Endodermal cell (in vitro differentiated cells): ENCODE data around the gene SREBF2. TPM values are rescaled to one million over a fixed set of nuclear protein-coding genes. Genes with fewer than 3 reads are reported as not detected.

ENCODE experiments used
- DNase-seq: peaks from one replicate; pipeline ENCODE4 v3.0.0-alpha.2; 2017
- H3K27ac ChIP-seq: 2 replicates; pipeline ENCODE4 v1.5.1; 2013; ENCODE audit warnings: mild to moderate bottlenecking, low read depth, low read length, moderate library complexity
- H3K27me3 ChIP-seq: 2 replicates; pipeline ENCODE4 v1.6.1; 2013; ENCODE audit warnings: mild to moderate bottlenecking, low read length, moderate library complexity; ENCODE audit not compliant: insufficient read depth, control insufficient read depth, poor library complexity, severe bottlenecking
- H3K36me3 ChIP-seq: 2 replicates; pipeline ENCODE4 v1.7.0; 2013; ENCODE audit warnings: mild to moderate bottlenecking, low read length, moderate library complexity; ENCODE audit not compliant: control insufficient read depth, insufficient read depth
- H3K4me1 ChIP-seq: one replicate; pipeline ENCODE4 v1.7.0; 2013; ENCODE audit warnings: low read length; ENCODE audit not compliant: control insufficient read depth, insufficient read depth
- H3K4me3 ChIP-seq: 2 replicates; pipeline ENCODE4 v1.5.1; 2013; ENCODE audit warnings: mild to moderate bottlenecking, low read length, moderate library complexity
- H3K9ac ChIP-seq: 2 replicates; pipeline ENCODE4 v1.6.1; 2013; ENCODE audit warnings: mild to moderate bottlenecking, low read length, moderate library complexity; ENCODE audit not compliant: poor library complexity, severe bottlenecking; ENCODE audit errors: extremely low read depth
- H3K9me3 ChIP-seq: 2 replicates; pipeline ENCODE4 v1.6.1; 2013; ENCODE audit warnings: mild to moderate bottlenecking, low read length, moderate library complexity; ENCODE audit not compliant: control insufficient read depth
- H3K27ac Mint-ChIP-seq: 2 replicates; pipeline ENCODE4 v1.8.0; 2020; ENCODE audit warnings: mixed read lengths
- H3K27me3 Mint-ChIP-seq: 2 replicates; pipeline ENCODE4 v1.8.0; 2021; ENCODE audit warnings: mild to moderate bottlenecking, mixed read lengths; ENCODE audit not compliant: insufficient read depth
- H3K36me3 Mint-ChIP-seq: 2 replicates; pipeline ENCODE4 v1.8.0; 2020; ENCODE audit warnings: low read depth, mixed read lengths
- H3K4me1 Mint-ChIP-seq: 2 replicates; pipeline ENCODE4 v1.8.0; 2020; ENCODE audit warnings: mixed read lengths
- H3K4me3 Mint-ChIP-seq: 2 replicates; pipeline ENCODE4 v1.8.0; 2020; ENCODE audit warnings: mild to moderate bottlenecking, moderate library complexity, mixed read lengths
- H3K9me3 Mint-ChIP-seq: 2 replicates; pipeline ENCODE4 v1.8.0; 2020; ENCODE audit warnings: mild to moderate bottlenecking, mixed read lengths
- WGBS, 2 experiments: methylation state at CpG; one replicate each; pipeline versions ENCODE4 v1.1.5 to v1.1.7; 2013; ENCODE audit warnings: missing lambda C conversion rate in 2 of 2, mixed read lengths in 1 of 2; ENCODE audit not compliant: insufficient coverage in 1 of 2, insufficient read length in 1 of 2; 5-methylcytosine and 5-hydroxymethylcytosine counted together
- total RNA-seq, 2 donors: library from RNA; stranded (reverse); fragmentation: NEBNext Ultra II Directional in 1 of 2; extraction: Animal tissue kit (Norgen Biotek cat#: 25700) in 1 of 2; gene quantifications; 2 replicates in 1 of 2; 3 replicates in 1 of 2; pipeline ENCODE4 v1.2.1, GENCODE V29; 2021
- TF ChIP-seq, protein P1 (sequence below): fragments of 200-600 bp; sonication (generic); conservative IDR thresholded peaks from 2 replicates; pipeline ENCODE4 v1.5.0; 2021; ENCODE audit warnings: antibody characterized with exemption, mild to moderate bottlenecking

SREBF2 gene
- total RNA-seq, 2 donors from 2014 or later = 125 to 135 TPM

GRCh38 chr22:41943661-41944209 lies 110.8 kb downstream of the SREBF2 start:
- Mint-ChIP-seq H3K4me1 (peaks cover 6% of the 10 kb centered on the region), H3K9me3 (no peaks in the 10 kb centered on the region), H3K36me3 (peaks cover 54% of the 10 kb centered on the region), H3K27me3 (no peaks in the 10 kb centered on the region), H3K27ac (peak overlapping the region; percentile 50), H3K4me3 (no peak overlapping the region)
- no peak for DNase-seq
- TF ChIP-seq, protein P1, sequence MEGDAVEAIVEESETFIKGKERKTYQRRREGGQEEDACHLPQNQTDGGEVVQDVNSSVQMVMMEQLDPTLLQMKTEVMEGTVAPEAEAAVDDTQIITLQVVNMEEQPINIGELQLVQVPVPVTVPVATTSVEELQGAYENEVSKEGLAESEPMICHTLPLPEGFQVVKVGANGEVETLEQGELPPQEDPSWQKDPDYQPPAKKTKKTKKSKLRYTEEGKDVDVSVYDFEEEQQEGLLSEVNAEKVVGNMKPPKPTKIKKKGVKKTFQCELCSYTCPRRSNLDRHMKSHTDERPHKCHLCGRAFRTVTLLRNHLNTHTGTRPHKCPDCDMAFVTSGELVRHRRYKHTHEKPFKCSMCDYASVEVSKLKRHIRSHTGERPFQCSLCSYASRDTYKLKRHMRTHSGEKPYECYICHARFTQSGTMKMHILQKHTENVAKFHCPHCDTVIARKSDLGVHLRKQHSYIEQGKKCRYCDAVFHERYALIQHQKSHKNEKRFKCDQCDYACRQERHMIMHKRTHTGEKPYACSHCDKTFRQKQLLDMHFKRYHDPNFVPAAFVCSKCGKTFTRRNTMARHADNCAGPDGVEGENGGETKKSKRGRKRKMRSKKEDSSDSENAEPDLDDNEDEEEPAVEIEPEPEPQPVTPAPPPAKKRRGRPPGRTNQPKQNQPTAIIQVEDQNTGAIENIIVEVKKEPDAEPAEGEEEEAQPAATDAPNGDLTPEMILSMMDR = no peak
- Histone ChIP-seq H3K9ac (no peak overlapping the region), H3K4me1 (no peaks in the 10 kb centered on the region), H3K27ac (no peak overlapping the region), H3K36me3 (peaks cover 41% of the 10 kb centered on the region), H3K9me3 (no peaks in the 10 kb centered on the region), H3K27me3 (no peaks in the 10 kb centered on the region), H3K4me3 (no peak overlapping the region)
- 90 to 96% methylated on average over 7 to 9 of the region's 9 CpGs for WGBS, 2 experiments

DNA sequence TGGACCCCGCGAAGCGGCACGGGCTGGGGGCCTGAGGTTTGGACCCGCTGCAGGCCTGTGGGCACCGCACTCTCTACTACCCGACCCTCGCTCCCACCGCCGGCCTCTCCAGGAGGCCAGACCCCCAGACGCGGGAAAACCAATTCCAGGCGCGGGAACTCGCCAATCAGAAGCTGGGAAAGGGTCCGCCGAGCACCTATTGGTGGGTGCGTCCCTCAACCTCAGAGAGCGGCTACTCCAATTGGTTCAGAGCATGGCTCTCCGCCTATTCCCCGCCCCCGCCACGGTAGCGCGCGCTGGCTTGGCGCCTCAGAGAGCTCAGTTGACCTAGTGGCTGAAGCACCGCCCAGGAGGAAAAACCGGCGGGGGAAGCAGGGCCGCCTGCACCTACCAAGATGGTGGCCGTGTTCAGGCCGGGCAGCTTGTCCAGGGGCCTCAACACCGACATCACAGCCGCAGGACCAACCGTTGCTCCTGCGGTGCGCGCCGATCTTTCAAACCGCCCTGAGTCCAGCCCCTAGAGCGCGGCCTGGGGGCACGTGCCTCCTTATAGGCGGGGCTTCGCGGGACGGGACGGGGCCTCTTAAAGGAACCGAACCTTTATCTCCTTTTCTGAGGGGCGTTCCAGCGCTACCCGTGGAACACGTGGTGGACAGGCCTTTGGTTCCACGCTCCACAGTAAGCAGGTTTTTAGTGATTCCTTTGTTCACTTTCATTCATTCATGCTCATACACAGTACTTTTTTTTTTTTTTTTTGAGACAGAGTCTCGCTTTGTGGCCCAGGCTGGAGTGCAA lies 113.9 kb downstream of the SREBF2 start, which contains the start of gene CENPM:
Gene CENPM, minus strand, starts transcription at position 524 of the 795 bp plus-strand sequence. Its CDS starts 76 bp downstream, at position 448.
- H3K9me3 Mint-ChIP-seq = no peaks in the 10 kb centered on the region
- H3K4me1 Mint-ChIP-seq = peaks cover 13% of the 10 kb centered on the region

DNA sequence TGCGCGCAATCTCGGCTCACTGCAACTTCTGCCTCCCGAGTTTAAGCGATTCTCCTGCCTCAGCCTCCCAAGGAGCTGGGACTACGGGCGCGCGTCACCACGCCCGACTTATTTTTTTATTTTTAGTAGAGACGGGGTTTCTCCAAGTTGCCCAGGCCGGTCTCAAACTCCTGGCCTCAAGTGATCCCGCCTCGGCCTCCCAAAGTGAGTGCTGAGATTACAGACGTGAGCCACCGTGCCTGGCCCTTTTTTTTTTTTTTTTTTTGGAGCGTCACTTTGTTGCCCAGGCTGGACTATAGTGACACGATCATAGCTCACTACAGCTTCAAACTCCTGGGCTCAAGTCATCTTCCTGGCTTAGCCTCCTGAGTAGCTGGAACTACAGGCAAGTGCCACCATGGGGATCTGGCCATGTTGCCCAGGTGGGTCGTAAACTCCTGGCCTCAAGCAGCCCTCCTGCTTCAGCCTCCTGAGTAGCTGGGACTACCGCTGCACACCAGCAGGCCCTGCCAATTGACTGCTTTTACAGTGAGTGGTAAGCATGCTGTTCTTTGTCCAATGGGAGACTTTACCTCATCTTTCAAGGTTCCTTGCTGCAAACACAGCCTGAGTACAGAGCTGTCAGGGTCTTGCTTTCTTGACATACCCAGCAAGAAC lies 114.6 kb downstream of the SREBF2 start:
- H3K9me3 Mint-ChIP-seq = no peaks in the 10 kb centered on the region
- no peaks in the 10 kb centered on the region for H3K27me3 Mint-ChIP-seq
- Histone ChIP-seq H3K4me3 (peak overlapping the region; percentile 89), H3K27me3 (no peaks in the 10 kb centered on the region), H3K4me1 (no peaks in the 10 kb centered on the region), H3K9me3 (no peaks in the 10 kb centered on the region), H3K9ac (no peak overlapping the region), H3K36me3 (peaks cover 21% of the 10 kb centered on the region), H3K27ac (no peak overlapping the region)
- H3K27ac Mint-ChIP-seq = peak overlapping the region; percentile 88
- H3K4me1 Mint-ChIP-seq = peaks cover 13% of the 10 kb centered on the region
- peak overlapping the region; percentile 69 for H3K4me3 Mint-ChIP-seq
- TF ChIP-seq, protein P1 = no peak
- 89 to 91% methylated on average over 18 to 21 of the region's 21 CpGs for WGBS, 2 experiments
- H3K36me3 Mint-ChIP-seq = peaks cover 26% of the 10 kb centered on the region
- DNase-seq = no peak

More for the DNA sequence above, 113.9 kb downstream of the SREBF2 start, which contains the start of gene CENPM:
- peaks cover 28% of the 10 kb centered on the region for H3K36me3 Mint-ChIP-seq
- peak within 1 kb of the TSS; percentile 88 for H3K27ac Mint-ChIP-seq
- H3K4me3 Mint-ChIP-seq = peak within 1 kb of the TSS; percentile 69
- Histone ChIP-seq H3K27ac (peak within 1 kb of the TSS; percentile 68), H3K9ac (peak within 1 kb of the TSS; percentile 58), H3K9me3 (no peaks in the 10 kb centered on the region), H3K27me3 (no peaks in the 10 kb centered on the region), H3K4me3 (peak within 1 kb of the TSS; percentile 89), H3K4me1 (no peaks in the 10 kb centered on the region), H3K36me3 (peaks cover 25% of the 10 kb centered on the region)
- WGBS, 2 experiments = 3 to 12% methylated on average over 14 to 56 of the region's 56 CpGs
- H3K27me3 Mint-ChIP-seq = no peaks in the 10 kb centered on the region
- TF ChIP-seq, protein P1 = no peak
- peak; percentile 98 for DNase-seq
